IPS-20b (cell line): Measurements from ENCODE around the gene LYZL4.

Source experiments
- H3K27ac ChIP-seq: one replicate; pipeline ENCODE4 v1.5.1; 2013; ENCODE audit warnings: low read length
- H3K27me3 ChIP-seq: 2 replicates; pipeline ENCODE4 v1.6.1; 2013; ENCODE audit warnings: mild to moderate bottlenecking, low read length, inconsistent platforms; ENCODE audit not compliant: insufficient read depth
- H3K36me3 ChIP-seq: 2 replicates; pipeline ENCODE4 v1.6.1; 2013; ENCODE audit warnings: low read depth, mild to moderate bottlenecking, inconsistent platforms, low read length, moderate library complexity; ENCODE audit not compliant: insufficient read depth
- H3K4me1 ChIP-seq: 2 replicates; pipeline ENCODE4 v1.6.1; 2013; ENCODE audit warnings: mild to moderate bottlenecking, control low read depth, inconsistent platforms, low read length, moderate library complexity; ENCODE audit not compliant: insufficient read depth
- H3K4me3 ChIP-seq: 2 replicates; pipeline ENCODE4 v1.5.1; 2013; ENCODE audit warnings: mild to moderate bottlenecking, low read length, inconsistent platforms
- H3K9ac ChIP-seq: 2 replicates; pipeline ENCODE4 v1.6.1; 2013; ENCODE audit warnings: low read depth, mild to moderate bottlenecking, inconsistent platforms, low read length, moderate library complexity
- H3K9me3 ChIP-seq: 2 replicates; pipeline ENCODE4 v1.6.1; 2013; ENCODE audit warnings: mild to moderate bottlenecking, low read depth, low read length, inconsistent platforms; ENCODE audit not compliant: insufficient read depth

Gene LYZL4

DNA sequence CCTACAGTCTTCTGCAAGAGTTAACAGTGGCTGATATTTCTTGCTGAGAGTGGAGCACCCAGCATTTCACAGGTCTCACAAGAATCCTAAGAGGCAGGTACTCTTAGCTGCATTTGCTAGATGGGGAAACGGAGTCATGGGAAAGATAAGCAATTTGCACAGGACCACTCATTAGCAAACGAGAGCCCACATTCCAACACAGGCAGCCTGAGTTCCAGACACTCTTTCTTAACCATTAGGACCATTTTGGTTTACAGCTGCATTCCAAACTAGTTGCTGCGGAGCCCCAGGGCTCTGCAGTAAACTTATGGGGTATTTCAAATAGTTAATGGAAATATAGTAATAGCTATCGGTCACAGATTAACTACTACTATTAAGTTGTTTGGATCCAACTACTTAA is 42.5 kb downstream of the LYZL4 start:
- Histone ChIP-seq H3K27me3 (no peaks in the 10 kb centered on the region), H3K27ac (no peak overlapping the region), H3K9ac (no peak overlapping the region), H3K9me3 (peaks cover 11% of the 10 kb centered on the region; the same call in 1 of the 2 replicates), H3K36me3 (no peaks in the 10 kb centered on the region), H3K4me1 (peaks cover 17% of the 10 kb centered on the region; the same call in 1 of the 2 replicates), H3K4me3 (no peak overlapping the region)

DNA sequence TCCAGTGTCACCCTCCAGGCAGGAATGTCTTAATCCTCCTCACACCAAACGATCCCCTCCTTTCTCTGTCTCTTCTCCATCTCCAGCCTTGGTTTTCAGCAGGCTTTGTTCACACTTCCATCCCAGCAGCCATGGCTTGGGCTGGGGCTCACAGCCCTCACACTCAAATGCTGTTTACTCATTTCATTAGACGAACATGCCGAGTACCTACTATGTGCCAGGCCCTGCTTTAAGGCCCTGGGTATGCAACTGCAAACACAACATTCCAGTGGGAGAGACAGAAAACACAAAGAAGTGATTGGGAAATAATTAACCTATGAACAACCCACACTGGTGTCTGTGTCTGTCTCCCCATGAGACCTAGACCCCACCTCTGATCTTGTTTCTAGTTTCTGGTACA is 43.9 kb downstream of the LYZL4 start:
- peaks cover 11% of the 10 kb centered on the region; the same call in 1 of the 2 replicates for H3K9me3 ChIP-seq
- H3K27ac ChIP-seq: no peak overlapping the region
- no peak overlapping the region for H3K4me3 ChIP-seq
- no peaks in the 10 kb centered on the region for H3K27me3 ChIP-seq
- H3K9ac ChIP-seq: no peak overlapping the region
- no peaks in the 10 kb centered on the region for H3K36me3 ChIP-seq
- peaks cover 17% of the 10 kb centered on the region; the same call in 1 of the 2 replicates for H3K4me1 ChIP-seq

DNA sequence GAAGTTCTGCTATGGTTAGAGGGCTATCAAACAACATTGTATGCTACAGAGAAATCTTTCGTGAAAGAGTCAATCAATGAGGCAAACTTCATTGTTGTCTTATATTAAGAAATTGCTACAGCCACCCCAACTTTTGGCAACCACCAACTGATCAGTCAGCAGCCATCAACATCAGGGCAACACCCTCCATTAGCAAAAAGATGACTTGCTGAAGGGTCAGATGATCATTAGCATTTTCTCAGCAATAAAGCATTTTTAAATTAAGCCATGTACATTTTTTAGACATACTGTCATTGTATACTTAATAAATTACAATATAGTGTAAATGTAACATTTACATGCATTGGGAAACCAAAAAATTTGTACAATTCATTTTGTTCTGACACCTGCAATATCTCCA is 53.1 kb downstream of the LYZL4 start:
- H3K27me3 ChIP-seq: no peaks in the 10 kb centered on the region
- no peaks in the 10 kb centered on the region for H3K9me3 ChIP-seq
- H3K4me3 ChIP-seq: no peak overlapping the region
- H3K9ac ChIP-seq: no peak overlapping the region
- no peak overlapping the region for H3K27ac ChIP-seq
- H3K4me1 ChIP-seq: no peaks in the 10 kb centered on the region
- no peaks in the 10 kb centered on the region for H3K36me3 ChIP-seq

- Histone ChIP-seq H3K36me3 (no peaks in the 10 kb centered on the region), H3K27me3 (no peaks in the 10 kb centered on the region), H3K4me3 (no peak overlapping the region)
These were observed 54.8 kb downstream of the LYZL4 start for GRCh38 chr3:42355612-42356011.

GRCh38 chr3:42353631-42354030 is 56.8 kb downstream of the LYZL4 start:
- Histone ChIP-seq H3K9me3 (no peaks in the 10 kb centered on the region), H3K27me3 (no peaks in the 10 kb centered on the region), H3K9ac (no peak overlapping the region), H3K27ac (no peak overlapping the region), H3K4me3 (no peak overlapping the region), H3K36me3 (no peaks in the 10 kb centered on the region), H3K4me1 (no peaks in the 10 kb centered on the region)

More at GRCh38 chr3:42355612-42356011, 54.8 kb downstream of the LYZL4 start:
- no peak overlapping the region for H3K9ac ChIP-seq
- H3K4me1 ChIP-seq: no peaks in the 10 kb centered on the region
- no peak overlapping the region for H3K27ac ChIP-seq
- no peaks in the 10 kb centered on the region for H3K9me3 ChIP-seq

GRCh38 chr3:42351207-42351606 is 59.2 kb downstream of the LYZL4 start:
- Histone ChIP-seq H3K9ac (no peak overlapping the region), H3K4me1 (no peaks in the 10 kb centered on the region), H3K9me3 (no peaks in the 10 kb centered on the region), H3K4me3 (no peak overlapping the region), H3K36me3 (no peaks in the 10 kb centered on the region), H3K27me3 (no peaks in the 10 kb centered on the region), H3K27ac (no peak overlapping the region)

DNA sequence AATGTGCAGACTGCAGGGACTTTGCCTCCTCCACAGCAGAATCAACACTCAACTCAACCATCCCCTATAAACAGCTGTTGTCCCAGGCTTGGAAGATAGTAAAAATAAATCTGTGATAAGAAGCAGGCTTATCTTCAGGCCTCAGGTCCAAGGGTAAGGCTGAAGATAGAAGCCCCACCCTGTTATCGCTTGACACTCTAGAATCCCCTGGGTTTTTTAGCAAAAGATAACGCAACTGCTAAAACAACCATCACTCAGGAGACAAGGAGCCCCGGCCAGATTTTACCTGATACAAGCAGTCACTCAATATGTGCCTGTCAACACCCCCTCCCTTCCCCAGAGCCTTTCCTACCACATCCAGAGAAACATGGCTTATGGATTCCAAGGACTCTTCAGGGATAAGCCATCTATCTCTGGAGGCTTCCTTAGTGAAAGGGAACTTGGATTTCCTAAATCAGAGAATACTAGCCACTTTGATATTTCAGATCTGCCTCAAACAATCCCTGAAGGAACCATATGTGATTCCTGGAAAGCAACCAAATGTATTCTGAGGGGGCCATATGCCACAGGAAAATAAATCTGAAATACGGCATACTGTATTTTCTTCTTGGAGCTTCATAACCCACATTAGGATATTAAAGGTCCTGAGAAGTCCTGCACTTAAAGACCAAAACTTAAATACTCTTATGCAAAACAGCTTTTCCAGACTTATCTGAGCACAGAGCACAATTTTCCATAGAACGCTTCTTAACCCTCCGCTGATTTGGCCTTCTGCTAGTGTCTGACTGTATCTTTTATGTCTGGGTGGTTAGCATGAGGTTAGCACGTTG is 60.4 kb downstream of the LYZL4 start:
- Histone ChIP-seq H3K27me3 (no peaks in the 10 kb centered on the region), H3K9me3 (no peaks in the 10 kb centered on the region), H3K36me3 (no peaks in the 10 kb centered on the region), H3K4me1 (no peaks in the 10 kb centered on the region), H3K4me3 (no peak overlapping the region), H3K9ac (no peak overlapping the region), H3K27ac (no peak overlapping the region)

- Histone ChIP-seq H3K4me1 (no peaks in the 10 kb centered on the region), H3K27me3 (no peaks in the 10 kb centered on the region), H3K4me3 (no peak overlapping the region), H3K27ac (no peak overlapping the region), H3K36me3 (no peaks in the 10 kb centered on the region), H3K9me3 (no peaks in the 10 kb centered on the region), H3K9ac (no peak overlapping the region)
These were observed 62.5 kb downstream of the LYZL4 start for GRCh38 chr3:42347928-42348327.
